ENCODE measurements around the gene IGLON5. TPM values are rescaled to one million over a fixed set of nuclear protein-coding genes. Genes with fewer than 3 reads are reported as not detected.

IGLON5 gene
- total RNA-seq, result 1.2 and 1.8 TPM in 2 replicates

GRCh38 chr19:51311351-51312257 lies at the start of gene IGLON5:
Gene IGLON5 (plus strand): TSS chr19:51311644. CDS start chr19:51311848, 204 bp downstream.
- H3K27ac Mint-ChIP-seq, result peak within 1 kb of the TSS; percentile 17
- no peaks in the 10 kb centered on the region for H3K4me1 Mint-ChIP-seq
- H3K27me3 Mint-ChIP-seq, result peaks cover 23% of the 10 kb centered on the region
- H3K4me3 Mint-ChIP-seq, result no peak within 1 kb of the TSS
- peaks cover 8% of the 10 kb centered on the region for H3K9me3 Mint-ChIP-seq
- no peaks in the 10 kb centered on the region for H3K36me3 Mint-ChIP-seq (ENCODE audit: low read depth)
- intact Hi-C loops (cut with micrococcal nuclease), result no loop called here
- DNase-seq, result no peak

- no peaks in the 10 kb centered on the region for H3K9me3 Mint-ChIP-seq
- peaks cover 5% of the 10 kb centered on the region for H3K4me1 Mint-ChIP-seq
- no peak overlapping the region for H3K4me3 Mint-ChIP-seq
- H3K36me3 Mint-ChIP-seq (ENCODE audit: low read depth), result no peaks in the 10 kb centered on the region
- no peak for DNase-seq
- no peak overlapping the region for H3K27ac Mint-ChIP-seq
- H3K27me3 Mint-ChIP-seq, result peaks cover 18% of the 10 kb centered on the region
- intact Hi-C loops (cut with micrococcal nuclease), result no loop called here
These were observed 47.6 kb upstream of the IGLON5 start for GRCh38 chr19:51263808-51264207.

GRCh38 chr19:51271067-51271466 lies 40.4 kb upstream of the IGLON5 start:
- Mint-ChIP-seq H3K27ac (no peak overlapping the region), H3K9me3 (no peaks in the 10 kb centered on the region), H3K4me1 (peaks cover 6% of the 10 kb centered on the region), H3K36me3 (ENCODE audit: low read depth) (no peaks in the 10 kb centered on the region), H3K4me3 (no peak overlapping the region), H3K27me3 (peaks cover 3% of the 10 kb centered on the region)
- DNase-seq, result no peak
- intact Hi-C loops (cut with micrococcal nuclease), result no loop called here

GRCh38 chr19:51272183-51272810 lies 39.1 kb upstream of the IGLON5 start:
- intact Hi-C loops (cut with micrococcal nuclease), result no loop called here
- no peak for DNase-seq
- H3K4me3 Mint-ChIP-seq, result no peak overlapping the region
- no peaks in the 10 kb centered on the region for H3K36me3 Mint-ChIP-seq (ENCODE audit: low read depth)
- H3K27ac Mint-ChIP-seq, result no peak overlapping the region
- H3K27me3 Mint-ChIP-seq, result peaks cover 3% of the 10 kb centered on the region
- peaks cover 6% of the 10 kb centered on the region for H3K4me1 Mint-ChIP-seq
- H3K9me3 Mint-ChIP-seq, result no peaks in the 10 kb centered on the region

- H3K36me3 Mint-ChIP-seq (ENCODE audit: low read depth), result no peaks in the 10 kb centered on the region
- peaks cover 6% of the 10 kb centered on the region for H3K4me1 Mint-ChIP-seq
- H3K9me3 Mint-ChIP-seq, result no peaks in the 10 kb centered on the region
- intact Hi-C loops (cut with micrococcal nuclease), result no loop called here
- no peak overlapping the region for H3K27ac Mint-ChIP-seq
- H3K4me3 Mint-ChIP-seq, result no peak overlapping the region
- peaks cover 7% of the 10 kb centered on the region for H3K27me3 Mint-ChIP-seq
- no peak for DNase-seq
These were observed 37.2 kb upstream of the IGLON5 start for GRCh38 chr19:51274049-51274770.

GRCh38 chr19:51277112-51277511 lies 34.3 kb upstream of the IGLON5 start:
- Mint-ChIP-seq H3K27me3 (peaks cover 11% of the 10 kb centered on the region), H3K4me3 (no peak overlapping the region), H3K27ac (no peak overlapping the region), H3K36me3 (ENCODE audit: low read depth) (no peaks in the 10 kb centered on the region), H3K4me1 (peaks cover 3% of the 10 kb centered on the region), H3K9me3 (no peaks in the 10 kb centered on the region)
- intact Hi-C loops (cut with micrococcal nuclease), result no loop called here
- no peak for DNase-seq

GRCh38 chr19:51282335-51282734 lies 29.1 kb upstream of the IGLON5 start:
- Mint-ChIP-seq H3K4me1 (no peaks in the 10 kb centered on the region), H3K27ac (no peak overlapping the region), H3K27me3 (peaks cover 20% of the 10 kb centered on the region), H3K36me3 (ENCODE audit: low read depth) (no peaks in the 10 kb centered on the region), H3K4me3 (no peak overlapping the region), H3K9me3 (no peaks in the 10 kb centered on the region)
- intact Hi-C loops (cut with micrococcal nuclease), result no loop called here
- DNase-seq, result no peak

GRCh38 chr19:51285682-51286081 lies 25.8 kb upstream of the IGLON5 start:
- H3K4me3 Mint-ChIP-seq, result no peak overlapping the region
- H3K9me3 Mint-ChIP-seq, result no peaks in the 10 kb centered on the region
- intact Hi-C loops (cut with micrococcal nuclease), result no loop called here
- no peaks in the 10 kb centered on the region for H3K4me1 Mint-ChIP-seq
- peaks cover 12% of the 10 kb centered on the region for H3K27me3 Mint-ChIP-seq
- DNase-seq, result no peak
- no peak overlapping the region for H3K27ac Mint-ChIP-seq
- no peaks in the 10 kb centered on the region for H3K36me3 Mint-ChIP-seq (ENCODE audit: low read depth)

GRCh38 chr19:51289635-51290034 lies 21.8 kb upstream of the IGLON5 start:
- no peaks in the 10 kb centered on the region for H3K36me3 Mint-ChIP-seq (ENCODE audit: low read depth)
- no peak overlapping the region for H3K4me3 Mint-ChIP-seq
- no peaks in the 10 kb centered on the region for H3K4me1 Mint-ChIP-seq
- no peaks in the 10 kb centered on the region for H3K9me3 Mint-ChIP-seq
- H3K27ac Mint-ChIP-seq, result no peak overlapping the region
- intact Hi-C loops (cut with micrococcal nuclease), result no loop called here
- H3K27me3 Mint-ChIP-seq, result peaks cover 7% of the 10 kb centered on the region
- DNase-seq, result no peak

GRCh38 chr19:51292971-51293370 lies 18.5 kb upstream of the IGLON5 start:
- Mint-ChIP-seq H3K4me1 (no peaks in the 10 kb centered on the region), H3K4me3 (no peak overlapping the region), H3K27me3 (peaks cover 2% of the 10 kb centered on the region), H3K9me3 (no peaks in the 10 kb centered on the region), H3K27ac (peak overlapping the region; percentile 46), H3K36me3 (ENCODE audit: low read depth) (no peaks in the 10 kb centered on the region)
- DNase-seq, result no peak
- intact Hi-C loops (cut with micrococcal nuclease), result no loop called here

GRCh38 chr19:51293571-51294210 lies 17.8 kb upstream of the IGLON5 start:
- Mint-ChIP-seq H3K9me3 (no peaks in the 10 kb centered on the region), H3K27me3 (peaks cover 2% of the 10 kb centered on the region), H3K36me3 (ENCODE audit: low read depth) (no peaks in the 10 kb centered on the region), H3K4me1 (no peaks in the 10 kb centered on the region), H3K4me3 (no peak overlapping the region), H3K27ac (no peak overlapping the region)
- no peak for DNase-seq
- intact Hi-C loops (cut with micrococcal nuclease), result no loop called here

GRCh38 chr19:51294211-51294976 lies 17.1 kb upstream of the IGLON5 start:
- no peak for DNase-seq
- intact Hi-C loops (cut with micrococcal nuclease), result no loop called here
- Mint-ChIP-seq H3K4me1 (no peaks in the 10 kb centered on the region), H3K4me3 (no peak overlapping the region), H3K36me3 (ENCODE audit: low read depth) (no peaks in the 10 kb centered on the region), H3K27me3 (peaks cover 2% of the 10 kb centered on the region), H3K27ac (no peak overlapping the region), H3K9me3 (no peaks in the 10 kb centered on the region)

GRCh38 chr19:51294977-51295375 lies 16.5 kb upstream of the IGLON5 start:
- Mint-ChIP-seq H3K27ac (no peak overlapping the region), H3K36me3 (ENCODE audit: low read depth) (no peaks in the 10 kb centered on the region), H3K9me3 (no peaks in the 10 kb centered on the region), H3K27me3 (peaks cover 2% of the 10 kb centered on the region), H3K4me1 (no peaks in the 10 kb centered on the region), H3K4me3 (no peak overlapping the region)
- intact Hi-C loops (cut with micrococcal nuclease), result no loop called here
- DNase-seq, result no peak
